ENCODE measurements around the gene KRTAP10-1.
A peak's percentile ranks its signal among the peaks of the same experiment; 100 is the strongest.

KRTAP10-1 gene

GRCh38 chr21:44510109-44510507 lies 29.9 kb downstream of the KRTAP10-1 start:
- TF ChIP-seq CTCF (IDR thresholded peaks at IDR 0.05; ENCODE audit: low read depth, low read length, missing control alignments): no peak
- in situ Hi-C loops (cut with HindIII; ENCODE audit: low sequenced_read_pairs): no loop called here
- no peak overlapping the region for H3K4me3 ChIP-seq (ENCODE audit: low read depth, low read length)
- DNase-seq (ENCODE audit: low read depth): no peak

- peak; percentile 9 for TF ChIP-seq CTCF (IDR thresholded peaks at IDR 0.05; ENCODE audit: low read depth, low read length, missing control alignments)
- no peak overlapping the region for H3K4me3 ChIP-seq (ENCODE audit: low read depth, low read length)
- in situ Hi-C loops (cut with HindIII; ENCODE audit: low sequenced_read_pairs): no loop called here
- DNase-seq (ENCODE audit: low read depth): no peak
Observed at GRCh38 chr21:44509539-44509938, 30.5 kb downstream of the KRTAP10-1 start.

GRCh38 chr21:44508711-44509445 lies 31.1 kb downstream of the KRTAP10-1 start:
- no peak overlapping the region for H3K4me3 ChIP-seq (ENCODE audit: low read depth, low read length)
- in situ Hi-C loops (cut with HindIII; ENCODE audit: low sequenced_read_pairs): no loop called here

GRCh38 chr21:44508426-44508710 lies 31.6 kb downstream of the KRTAP10-1 start:
- H3K4me3 ChIP-seq (ENCODE audit: low read depth, low read length): no peak overlapping the region
- no peak for TF ChIP-seq CTCF (IDR thresholded peaks at IDR 0.05; ENCODE audit: low read depth, low read length, missing control alignments)
- in situ Hi-C loops (cut with HindIII; ENCODE audit: low sequenced_read_pairs): no loop called here
- no peak for DNase-seq (ENCODE audit: low read depth)

More at GRCh38 chr21:44508711-44509445, 31.1 kb downstream of the KRTAP10-1 start:
- TF ChIP-seq CTCF (IDR thresholded peaks at IDR 0.05; ENCODE audit: low read depth, low read length, missing control alignments): no peak
- DNase-seq (ENCODE audit: low read depth): no peak

GRCh38 chr21:44507673-44508425 lies 32.1 kb downstream of the KRTAP10-1 start:
- in situ Hi-C loops (cut with HindIII; ENCODE audit: low sequenced_read_pairs): no loop called here
- TF ChIP-seq CTCF (IDR thresholded peaks at IDR 0.05; ENCODE audit: low read depth, low read length, missing control alignments): no peak
- H3K4me3 ChIP-seq (ENCODE audit: low read depth, low read length): no peak overlapping the region
- DNase-seq (ENCODE audit: low read depth): no peak

GRCh38 chr21:44506279-44507255 lies 33.4 kb downstream of the KRTAP10-1 start:
- H3K4me3 ChIP-seq (ENCODE audit: low read depth, low read length): no peak overlapping the region
- in situ Hi-C loops (cut with HindIII; ENCODE audit: low sequenced_read_pairs): no loop called here
- DNase-seq (ENCODE audit: low read depth): no peak
- TF ChIP-seq CTCF (IDR thresholded peaks at IDR 0.05; ENCODE audit: low read depth, low read length, missing control alignments): no peak
